HCT116 (cell line): Measurements from ENCODE around the gene HSF2BP.

ENCODE experiments used
- CBX3 ChIP-seq: IDR thresholded peaks from 2 replicates; pipeline ENCODE4 v1.6.1; 2012; ENCODE audit warnings: low read depth
- EZH2 ChIP-seq: fragments of 200-600 bp; sonication (generic); IDR thresholded peaks from 2 replicates; pipeline ENCODE4 v1.6.1; 2017; ENCODE audit warnings: antibody characterized with exemption, mixed run types
- JUND ChIP-seq: IDR thresholded peaks from 2 replicates; pipeline ENCODE4 v1.6.1; 2012
- POLR2A ChIP-seq: IDR thresholded peaks from 2 replicates; pipeline ENCODE4 v1.7.0; 2011; ENCODE audit warnings: borderline replicate concordance; ENCODE audit not compliant: insufficient read depth, insufficient read length; ENCODE audit errors: extremely low read depth
- SIN3A ChIP-seq: IDR thresholded peaks from 2 replicates; pipeline ENCODE4 v1.6.1; 2012; ENCODE audit warnings: low read depth

DNA sequence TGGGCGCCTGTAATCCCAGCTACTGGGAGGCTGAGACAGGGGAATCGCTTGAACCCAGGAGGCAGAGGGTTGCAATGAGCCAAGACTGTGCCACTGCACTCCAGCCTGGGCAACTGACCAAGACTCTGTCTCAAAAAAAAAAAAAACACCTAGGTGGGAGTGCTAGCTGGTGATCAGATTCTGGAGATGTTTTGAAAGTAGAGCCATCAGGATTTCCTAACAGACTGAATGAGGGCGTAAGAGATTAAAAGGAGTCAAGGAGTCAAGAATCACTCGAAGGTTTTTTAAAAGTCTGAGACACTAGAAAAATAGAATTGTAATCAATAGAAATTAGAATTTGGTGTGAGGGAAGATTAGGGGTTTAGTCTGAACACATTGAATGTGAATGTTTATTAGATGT lies 73.8 kb downstream of the HSF2BP start:
- TF ChIP-seq JUND (no peak), SIN3A (no peak), CBX3 (no peak), POLR2A (no peak), EZH2 (no peak)
